Fibroblast of gingiva (primary cell): Measurements from ENCODE around the gene ANKRD33B.
"Not testable (repeated sequence)": the region's sequence is repeated elsewhere in the genome, so short reads cannot be mapped to it uniquely, and the experiment has no call there.

Experiments used
- DNase-seq: peaks from one replicate; pipeline ENCODE4 v3.0.0-alpha.2; 2011; ENCODE audit warnings: low read depth

Gene ANKRD33B

GRCh38 chr5:10661401-10661800 lies 97.5 kb downstream of the ANKRD33B start:
- DNase-seq = no peak

DNA sequence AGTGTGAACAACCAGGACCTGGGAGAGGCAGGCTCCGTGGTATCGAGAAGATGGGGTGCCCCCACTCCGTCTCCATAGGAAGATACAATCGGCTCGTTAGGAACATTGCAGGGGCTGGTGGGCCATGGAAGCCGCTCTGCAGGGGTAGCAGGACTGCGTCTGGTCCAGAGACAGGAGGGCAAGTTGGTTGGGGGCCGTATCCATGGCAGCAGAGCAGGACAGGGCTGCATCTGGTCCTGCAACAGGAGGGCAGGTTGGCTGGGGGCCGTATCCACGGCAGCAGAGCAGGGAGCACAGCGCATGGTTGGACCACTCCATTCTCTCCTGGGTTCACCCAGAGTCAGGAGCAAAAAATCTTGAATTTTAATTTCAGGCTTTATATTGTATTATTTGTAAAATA lies 98.2 kb downstream of the ANKRD33B start:
- no peak for DNase-seq

DNA sequence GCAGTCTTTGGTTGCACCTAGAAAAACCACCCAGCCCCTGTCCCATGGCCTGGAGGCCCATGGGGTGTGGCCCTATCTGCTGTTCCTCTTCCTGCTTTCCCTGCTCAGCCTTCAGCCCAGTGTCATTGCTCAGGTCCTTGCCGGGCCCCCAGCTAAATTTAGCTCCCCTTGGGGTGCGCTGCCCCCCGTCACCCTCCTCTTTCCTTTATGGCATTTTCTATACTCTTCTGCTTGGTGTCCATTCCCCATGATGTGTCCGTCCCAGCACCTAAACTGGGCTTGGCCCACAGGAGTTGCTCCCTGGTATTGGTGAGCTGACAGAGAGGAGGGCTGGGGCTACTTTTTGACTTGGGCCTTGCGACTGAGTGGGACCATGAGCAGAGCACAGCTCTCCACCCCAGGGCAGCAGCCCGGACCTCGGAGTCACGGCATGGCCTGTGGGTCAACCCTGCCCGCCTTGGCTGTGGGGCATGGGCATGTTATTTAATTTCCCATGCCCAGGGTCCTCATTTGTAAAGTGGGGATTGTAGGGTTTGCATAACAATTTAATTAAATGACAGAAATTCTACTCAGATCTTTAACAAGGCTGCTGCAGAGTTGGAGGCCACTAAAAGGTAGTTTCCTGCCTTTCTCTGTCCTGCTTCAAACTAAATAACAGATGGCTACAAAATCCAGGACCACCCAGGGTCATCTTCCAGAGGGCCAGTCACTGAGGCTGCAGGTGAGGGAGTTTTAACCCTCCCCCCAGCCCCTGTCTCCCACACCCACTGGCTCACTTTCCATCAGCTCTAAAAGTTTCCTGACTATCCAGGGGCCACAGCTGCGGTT lies 99.0 kb downstream of the ANKRD33B start:
- no peak for DNase-seq

- DNase-seq = peak; percentile 61
These were observed 99.8 kb downstream of the ANKRD33B start for GRCh38 chr5:10663489-10664179.

- not testable (repeated sequence) for DNase-seq
These were observed 100.4 kb downstream of the ANKRD33B start for GRCh38 chr5:10664180-10664769.

DNA sequence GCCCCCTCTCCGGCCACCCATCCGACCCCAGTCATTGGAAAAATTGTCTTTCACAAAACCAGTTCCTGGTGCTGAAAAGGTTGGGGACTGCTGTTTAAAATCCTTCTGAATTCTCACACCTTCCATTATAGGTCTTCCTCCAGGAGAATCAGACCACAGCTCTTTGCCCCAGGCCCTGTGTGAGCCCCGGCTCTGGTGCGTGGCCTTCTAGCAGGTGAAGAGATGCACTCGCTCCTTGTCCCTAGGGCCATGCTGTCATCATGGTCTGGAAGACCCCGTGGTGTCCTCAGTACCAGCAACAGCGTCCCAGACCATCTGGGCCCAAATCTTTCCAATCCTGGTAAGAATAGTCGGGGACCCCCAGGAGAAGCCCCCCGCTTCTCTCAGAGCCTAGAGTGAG lies 101.9 kb downstream of the ANKRD33B start:
- no peak for DNase-seq

GRCh38 chr5:10666531-10667299 lies 102.8 kb downstream of the ANKRD33B start:
- DNase-seq = no peak

GRCh38 chr5:10667431-10668057 lies 103.7 kb downstream of the ANKRD33B start:
- no peak for DNase-seq

- no peak for DNase-seq
These were observed 104.8 kb downstream of the ANKRD33B start for GRCh38 chr5:10668697-10669096.

DNA sequence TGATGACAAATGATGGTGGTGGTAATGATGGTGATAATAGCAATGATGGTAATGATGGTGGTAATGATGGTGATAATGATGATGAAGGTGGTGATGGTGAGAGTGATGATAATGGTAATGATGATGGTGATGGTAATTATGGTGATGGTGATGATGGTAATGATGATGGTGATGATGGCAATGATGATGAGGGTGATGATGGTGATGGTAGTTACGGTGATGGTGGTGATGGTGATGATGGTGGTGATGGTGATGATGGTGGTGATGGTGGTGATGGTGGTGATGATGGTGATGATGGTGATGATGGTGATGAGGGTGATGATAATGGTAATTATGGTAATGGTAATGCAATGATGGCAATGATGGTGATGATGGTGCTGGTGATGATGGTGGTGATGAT lies 106.1 kb downstream of the ANKRD33B start:
- no peak for DNase-seq

DNA sequence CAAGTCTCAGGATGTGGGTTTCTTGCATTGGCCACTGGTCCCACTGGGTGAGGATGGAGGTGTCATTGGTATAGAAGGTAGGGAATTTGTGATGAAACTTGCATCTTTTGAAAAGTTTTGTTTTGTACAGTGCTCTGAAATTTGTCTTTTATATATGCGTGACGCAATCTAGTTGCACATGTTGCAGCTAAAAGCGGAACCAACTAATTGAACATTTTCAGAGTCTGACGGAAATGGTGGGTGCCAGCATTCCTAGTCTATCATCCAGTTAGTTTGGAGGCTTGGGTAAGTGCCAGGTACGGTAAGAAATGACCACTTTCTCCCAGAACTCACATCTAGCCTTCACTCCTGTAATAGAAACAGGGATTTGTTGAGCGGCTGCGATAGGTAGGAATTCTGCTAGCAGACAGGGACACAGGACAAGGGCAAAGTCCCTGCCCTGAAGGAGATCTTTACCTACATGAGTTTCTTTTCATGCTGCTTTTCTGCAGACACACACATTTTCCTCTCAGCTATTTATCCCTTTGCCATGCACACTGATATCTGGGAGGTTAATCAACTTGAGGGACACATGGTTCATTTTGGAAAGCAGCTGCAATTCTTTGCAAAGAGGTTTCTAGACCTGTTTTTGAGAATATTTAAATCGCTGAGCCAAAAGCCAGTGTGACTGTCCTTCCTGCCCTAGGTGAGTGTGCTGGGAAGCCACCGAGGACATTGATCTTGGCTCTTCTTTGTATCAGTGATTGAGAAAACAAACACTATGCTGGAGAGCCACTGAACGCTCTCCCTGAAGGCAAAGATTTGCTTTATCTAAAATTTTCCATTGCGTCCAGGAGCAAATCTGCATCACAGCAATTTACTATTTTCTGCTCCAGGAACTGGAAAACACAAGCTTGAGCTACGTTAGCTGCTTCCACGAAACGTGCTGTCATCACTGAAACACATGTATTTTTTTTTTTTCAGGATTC lies 107.5 kb downstream of the ANKRD33B start:
- DNase-seq = peak; percentile 7

- no peak for DNase-seq
These were observed 108.5 kb downstream of the ANKRD33B start for GRCh38 chr5:10672146-10673016.

DNA sequence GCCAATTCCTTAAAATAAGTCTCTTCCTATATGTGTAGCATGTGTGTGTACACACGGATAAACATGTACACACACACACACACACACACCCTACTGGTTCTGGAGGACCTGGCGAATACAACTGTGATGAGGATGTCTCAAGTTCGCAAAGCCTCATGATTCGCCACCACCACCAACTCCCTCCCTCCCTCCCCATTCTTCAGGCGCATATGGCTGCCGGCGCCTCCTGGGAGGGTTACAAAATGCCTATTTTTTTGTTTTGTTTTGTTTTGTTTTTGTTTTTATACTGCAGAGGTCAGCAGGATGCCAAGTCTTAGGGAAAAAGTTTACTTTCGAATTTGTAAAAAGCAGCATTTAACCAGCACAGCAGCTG lies 109.1 kb downstream of the ANKRD33B start:
- DNase-seq = no peak

DNA sequence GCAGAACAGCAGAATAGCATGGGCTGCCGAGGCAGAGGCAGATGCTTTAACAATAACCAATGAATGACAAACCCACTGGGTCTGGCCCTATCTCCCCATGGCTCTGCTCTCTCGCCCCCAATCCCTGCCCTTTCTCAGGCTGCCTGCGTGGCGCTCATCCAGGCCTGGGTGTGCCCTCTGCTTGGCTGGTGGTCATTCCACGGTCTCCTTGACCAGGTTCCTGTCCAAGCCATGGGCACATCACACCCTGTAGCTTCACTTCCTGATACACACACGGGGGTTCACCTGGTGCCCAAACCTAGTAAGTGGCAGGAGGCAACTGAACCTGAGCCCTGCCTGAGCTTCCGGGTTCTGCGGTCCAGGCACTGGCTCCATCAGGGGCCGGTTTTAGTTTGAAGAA lies 109.5 kb downstream of the ANKRD33B start:
- no peak for DNase-seq

DNA sequence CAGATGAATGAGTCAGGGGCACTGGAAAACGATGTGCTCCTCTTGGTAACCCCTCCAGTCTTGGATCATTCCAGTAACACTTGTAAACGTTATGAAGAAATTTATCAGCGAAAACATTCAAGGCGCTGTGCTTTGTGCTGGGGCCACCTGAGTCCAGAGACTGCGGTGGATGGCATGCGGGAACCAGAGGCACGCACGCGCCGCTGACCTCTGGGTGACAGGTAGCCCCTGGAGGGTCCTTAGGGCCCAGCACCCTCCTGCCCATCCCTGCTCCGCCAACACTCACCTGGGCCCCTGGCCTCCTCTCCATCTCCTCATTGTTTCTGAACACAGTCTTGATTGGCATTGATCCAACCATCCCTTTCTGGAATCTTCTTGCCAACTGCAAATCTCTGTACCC lies 110.2 kb downstream of the ANKRD33B start:
- DNase-seq = no peak

GRCh38 chr5:10674582-10674981 lies 110.7 kb downstream of the ANKRD33B start:
- no peak for DNase-seq

GRCh38 chr5:10675177-10675700 lies 111.4 kb downstream of the ANKRD33B start:
- no peak for DNase-seq

- DNase-seq = no peak
These were observed 112.4 kb downstream of the ANKRD33B start for GRCh38 chr5:10676224-10676623.

GRCh38 chr5:10676946-10677345 lies 113.1 kb downstream of the ANKRD33B start:
- DNase-seq = no peak
